Stimulated activated CD8-positive, alpha-beta memory T cell treated with anti-CD3 and anti-CD28 coated beads, Interleukin-7, amount 100 ng/mL, for 48 hours (primary cell): ENCODE data around the gene ZNF532.
"Not testable (repeated sequence)": the region's sequence is repeated elsewhere in the genome, so short reads cannot be mapped to it uniquely, and the experiment has no call there.

Experiments
- DNase-seq, 2 donors: peaks; one replicate each; pipeline ENCODE4 v3.0.0-alpha.2; 2020; ENCODE audit warnings: low read depth in 1 of 2; ENCODE audit errors: extremely low read depth in 1 of 2

ZNF532 gene

GRCh38 chr18:59001721-59002120 lies 137.0 kb downstream of the ZNF532 start:
- DNase-seq = no peak

DNA sequence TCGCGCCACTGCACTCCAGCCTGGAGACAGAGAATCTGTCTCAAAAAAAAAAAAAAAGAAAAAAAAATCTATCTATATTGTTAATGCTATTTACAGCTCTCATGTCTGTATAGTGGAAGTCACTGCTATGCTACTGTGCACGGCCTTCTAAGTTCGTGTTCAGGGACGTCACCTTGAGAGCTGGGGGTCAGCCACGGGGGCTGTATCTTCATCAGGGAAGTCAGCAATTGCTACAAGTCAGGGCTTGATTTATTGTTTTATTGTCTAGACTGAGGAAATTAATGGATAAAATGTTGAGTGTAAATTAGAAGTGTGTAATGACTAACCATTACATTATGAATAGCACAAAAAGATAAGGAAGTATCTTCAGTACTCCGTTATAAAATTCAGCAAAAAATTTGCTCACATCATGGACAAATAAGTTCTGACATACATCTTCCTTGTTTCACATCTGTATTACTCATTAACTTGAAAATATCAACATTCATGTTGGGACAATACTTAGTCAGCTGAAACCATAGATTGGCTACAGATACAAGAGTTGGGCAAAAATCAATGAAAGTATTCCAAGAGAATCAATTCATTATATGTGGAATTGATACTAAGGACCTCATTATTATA lies 138.4 kb downstream of the ZNF532 start:
- no peak for DNase-seq

DNA sequence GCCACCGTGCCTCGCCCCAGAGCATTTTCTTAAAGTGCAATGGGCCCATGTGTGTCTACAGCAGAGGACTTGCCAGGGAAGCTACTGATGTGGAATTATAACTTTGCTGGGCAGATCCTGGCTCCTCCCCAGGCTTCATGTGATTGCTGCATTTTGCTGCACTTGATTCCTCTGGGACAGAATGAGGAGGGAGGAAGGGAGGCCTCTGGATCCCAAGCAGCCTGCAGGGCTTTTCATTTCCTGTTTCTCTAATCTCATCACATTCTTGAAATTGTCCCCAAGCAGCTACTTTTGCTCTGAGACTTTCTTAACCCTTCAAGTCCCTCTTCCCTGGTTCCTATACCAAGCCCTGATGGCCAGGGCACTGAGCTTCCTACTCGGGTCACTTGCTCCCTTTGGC lies 140.6 kb downstream of the ZNF532 start:
- no peak for DNase-seq

- no peak for DNase-seq
These were observed 141.9 kb downstream of the ZNF532 start for GRCh38 chr18:59006461-59007067.

GRCh38 chr18:59008302-59008974 lies 143.8 kb downstream of the ZNF532 start:
- no peak for DNase-seq

DNA sequence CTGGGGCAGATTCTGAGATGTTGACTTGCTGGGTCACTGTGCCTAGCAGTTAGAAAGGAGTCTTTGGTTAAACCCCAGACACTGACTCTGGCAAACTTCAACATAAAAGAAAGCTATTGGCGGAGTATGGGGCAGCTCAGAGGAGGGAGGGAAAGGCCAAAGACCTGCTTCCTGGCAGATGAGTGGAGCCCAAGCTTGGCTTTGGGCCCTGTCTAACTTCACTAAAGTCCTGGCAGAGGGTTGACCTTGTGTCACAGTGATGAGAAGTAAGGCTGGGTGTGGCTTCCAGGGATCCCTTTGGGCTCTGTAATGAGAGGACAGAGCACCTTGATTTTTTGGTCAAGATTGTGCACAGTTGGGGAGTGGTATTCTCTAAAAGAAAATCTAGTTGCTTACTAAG lies 145.2 kb downstream of the ZNF532 start:
- DNase-seq = no peak

DNA sequence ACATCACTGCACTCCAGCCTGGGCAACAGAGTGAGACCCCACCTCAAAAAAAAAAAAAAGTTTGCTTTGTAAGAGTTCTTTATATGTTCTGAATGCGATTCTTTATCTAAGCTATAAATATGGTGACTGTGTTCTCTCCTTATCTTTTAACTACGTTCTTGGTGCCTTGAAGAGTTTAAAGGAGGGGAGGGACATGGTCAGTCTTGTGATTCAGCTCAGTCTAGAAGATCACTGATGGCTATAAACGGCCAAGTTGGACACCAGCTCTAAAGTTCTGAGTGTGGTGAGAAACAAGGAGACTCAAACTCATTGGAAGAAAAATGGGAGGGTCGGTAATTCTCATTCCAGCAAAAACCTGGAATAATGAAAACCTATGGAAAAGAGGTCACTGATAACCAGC lies 146.6 kb downstream of the ZNF532 start:
- no peak for DNase-seq

DNA sequence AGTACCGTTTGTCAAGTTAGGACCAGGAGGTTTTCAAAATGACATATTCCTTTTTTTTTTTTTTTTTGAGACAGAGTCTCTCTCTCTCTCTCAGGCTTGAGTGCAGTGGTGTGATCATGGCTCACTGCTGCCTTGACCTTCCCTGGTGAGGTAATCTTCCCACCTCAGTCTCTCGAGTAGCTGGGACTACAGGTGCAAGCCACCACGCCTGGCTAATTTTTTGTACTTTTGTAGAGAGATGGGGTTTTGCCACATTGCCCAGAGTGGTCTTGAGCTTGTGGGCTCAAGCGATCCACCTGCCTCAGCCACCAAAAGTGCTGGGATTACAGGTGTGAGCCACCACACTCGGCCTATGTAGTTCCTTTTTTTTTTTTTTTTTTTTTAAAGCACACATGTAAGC lies 147.1 kb downstream of the ZNF532 start:
- DNase-seq = no peak

DNA sequence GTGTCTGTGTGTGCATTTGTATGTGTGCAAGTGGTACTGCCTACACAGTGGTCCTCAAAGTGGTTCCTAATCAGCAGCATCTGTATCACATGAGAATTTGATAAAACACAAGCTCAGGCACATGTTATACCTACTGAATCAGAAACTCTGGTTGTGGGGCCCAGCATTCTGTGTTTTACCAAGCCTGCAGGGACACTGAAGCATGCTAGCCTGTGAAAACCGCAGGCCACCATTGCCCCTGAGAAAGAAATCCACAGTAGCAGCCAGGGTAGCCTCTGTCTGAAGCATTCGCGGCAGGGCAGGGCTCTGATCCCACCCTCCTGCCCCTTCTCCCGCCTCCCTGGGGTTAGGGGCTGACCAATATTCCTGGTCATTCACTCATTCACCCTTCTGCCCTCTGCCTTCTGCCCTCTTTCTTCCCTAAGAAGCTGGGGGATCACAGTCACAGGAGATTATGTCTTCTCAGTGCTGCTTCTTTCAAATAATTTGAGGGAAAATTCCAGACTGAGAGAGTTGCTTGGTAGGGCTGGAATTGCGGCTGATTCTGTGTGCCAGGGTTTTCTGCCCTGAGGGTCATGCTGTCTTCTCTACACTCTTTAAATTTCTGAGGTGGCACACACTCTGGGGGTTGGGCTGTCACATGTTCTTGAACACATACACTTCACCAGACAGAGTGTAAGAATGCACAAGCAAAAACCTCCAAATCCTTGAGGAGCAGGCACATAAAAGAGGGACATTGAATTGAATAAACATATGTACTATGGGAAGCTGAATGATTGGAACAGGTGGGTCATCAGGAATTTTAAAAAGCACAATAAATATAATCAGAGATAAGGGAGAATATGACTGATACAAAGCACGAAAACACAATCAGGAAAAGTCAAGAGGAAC lies 148.4 kb downstream of the ZNF532 start:
- no peak for DNase-seq

- DNase-seq = no peak
These were observed 149.1 kb downstream of the ZNF532 start for GRCh38 chr18:59013744-59014143.

- DNase-seq = no peak
These were observed 151.0 kb downstream of the ZNF532 start for GRCh38 chr18:59015531-59016152.

- no peak for DNase-seq
These were observed 156.8 kb downstream of the ZNF532 start for GRCh38 chr18:59021500-59021899.

DNA sequence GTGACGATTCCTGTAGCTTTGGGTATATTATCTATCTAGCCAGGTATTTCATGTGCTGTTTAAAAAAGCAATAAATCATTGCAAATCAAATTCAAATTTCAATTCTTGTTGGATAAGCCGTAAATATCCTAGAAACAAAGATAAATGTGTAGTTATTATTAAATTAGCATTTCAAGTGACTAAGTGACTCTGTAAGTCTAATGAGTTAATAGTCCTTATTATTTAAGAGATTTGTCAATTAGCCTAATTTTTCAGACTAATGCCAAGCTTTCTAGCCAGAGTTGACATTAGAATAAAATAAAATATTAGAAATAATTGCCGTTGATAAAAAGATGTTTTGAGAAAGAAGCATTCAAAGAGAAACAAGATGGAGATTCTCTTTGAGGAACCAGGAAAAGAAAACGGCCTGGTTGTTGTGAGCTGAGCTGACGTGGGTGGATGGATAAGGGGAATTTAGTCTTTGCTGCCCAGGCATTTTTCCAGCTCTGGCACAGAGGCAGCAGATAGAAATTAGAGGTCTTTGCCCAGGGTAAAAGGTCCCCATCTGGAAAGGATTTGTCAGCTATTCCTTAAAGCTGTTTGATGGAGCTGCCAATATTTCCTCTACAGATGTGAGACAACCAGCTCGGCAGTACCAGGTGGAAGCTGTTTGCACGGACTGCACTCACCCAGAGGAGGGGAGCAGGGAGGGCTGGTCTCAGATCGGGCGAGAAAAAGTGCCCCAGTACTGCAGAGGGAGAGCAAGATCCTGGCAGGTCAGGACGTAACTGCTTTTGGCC lies 157.7 kb downstream of the ZNF532 start:
- DNase-seq = no peak

GRCh38 chr18:59024829-59025228 lies 160.2 kb downstream of the ZNF532 start:
- no peak for DNase-seq

DNA sequence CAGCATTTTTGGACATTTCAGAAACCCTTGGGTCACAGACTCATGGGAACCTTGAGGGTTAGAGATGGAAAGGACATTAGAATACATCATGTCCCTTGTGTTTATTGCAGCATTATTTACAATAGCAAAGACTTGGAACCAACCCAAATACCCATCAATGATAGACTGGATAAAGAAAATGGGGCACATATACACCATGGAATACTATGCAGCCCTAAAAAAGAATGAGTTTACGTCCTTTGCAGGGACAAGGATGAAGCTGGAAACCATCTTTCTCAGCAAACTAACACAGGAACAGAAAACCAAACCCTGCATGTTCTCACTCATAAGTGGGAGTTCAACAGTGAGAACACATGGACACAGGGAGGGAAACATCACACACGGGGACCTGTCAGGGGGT lies 160.9 kb downstream of the ZNF532 start:
- DNase-seq = not testable (repeated sequence)

DNA sequence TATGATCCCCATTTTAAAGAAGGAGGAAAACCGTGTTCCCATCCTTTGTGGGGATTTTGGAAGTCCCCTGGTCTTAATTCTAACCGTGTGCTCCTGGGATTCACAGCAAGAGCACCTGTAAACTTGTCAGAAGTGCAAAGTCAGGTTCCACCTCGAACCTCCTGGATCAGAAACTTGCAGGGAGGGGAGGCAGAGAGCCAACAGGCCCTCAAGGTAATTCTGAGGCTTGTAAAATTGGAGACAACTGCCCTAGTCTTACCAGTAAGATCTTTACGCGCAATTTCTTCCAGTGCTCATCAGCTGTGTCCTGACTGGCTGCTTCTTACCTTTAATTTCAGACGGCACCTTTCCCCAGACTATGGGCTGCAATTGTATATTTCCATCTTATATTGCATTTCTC lies 161.7 kb downstream of the ZNF532 start:
- DNase-seq = no peak

DNA sequence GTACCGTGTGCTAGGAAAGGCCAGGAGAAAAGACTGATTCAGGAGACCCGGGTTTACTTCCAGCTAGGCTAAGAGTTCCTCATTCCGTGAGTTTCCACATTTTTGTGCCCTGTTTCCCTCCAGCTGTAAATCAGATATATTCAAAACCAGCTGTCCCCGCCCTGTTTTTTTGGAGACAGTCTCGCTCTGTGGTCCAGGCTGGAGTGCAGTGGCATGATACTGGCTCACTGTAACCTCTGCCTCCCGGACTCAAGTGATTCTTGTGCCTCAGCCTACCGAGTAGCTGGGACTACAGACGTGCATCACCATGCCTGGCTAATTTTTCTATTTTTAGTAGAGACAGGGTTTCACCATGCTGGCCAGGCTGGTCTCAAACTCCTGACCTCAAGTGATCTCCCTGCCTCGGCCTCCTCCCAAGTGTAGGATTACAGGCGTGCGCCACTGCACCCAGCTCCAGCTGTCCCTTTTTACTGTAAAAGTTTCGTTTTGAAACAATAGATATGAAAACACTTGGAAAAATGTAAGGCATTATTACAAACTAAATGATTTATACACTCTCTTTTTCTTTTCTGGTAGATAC lies 162.2 kb downstream of the ZNF532 start:
- no peak for DNase-seq

GRCh38 chr18:59029663-59030429 lies 165.2 kb downstream of the ZNF532 start:
- no peak for DNase-seq

- no peak for DNase-seq
These were observed 167.6 kb downstream of the ZNF532 start for GRCh38 chr18:59032308-59032707.
